Activated T-cell treated with anti-CD3 and anti-CD28 coated beads for 48 hours (primary cell): ENCODE results near the gene HLA-DQA1.
"Not testable (repeated sequence)": the region's sequence is repeated elsewhere in the genome, so short reads cannot be mapped to it uniquely, and the experiment has no call there.

Experiments
- DNase-seq: peaks from one replicate; pipeline ENCODE4 v3.0.0-alpha.2; 2020; ENCODE audit warnings: low read depth

Gene HLA-DQA1

DNA sequence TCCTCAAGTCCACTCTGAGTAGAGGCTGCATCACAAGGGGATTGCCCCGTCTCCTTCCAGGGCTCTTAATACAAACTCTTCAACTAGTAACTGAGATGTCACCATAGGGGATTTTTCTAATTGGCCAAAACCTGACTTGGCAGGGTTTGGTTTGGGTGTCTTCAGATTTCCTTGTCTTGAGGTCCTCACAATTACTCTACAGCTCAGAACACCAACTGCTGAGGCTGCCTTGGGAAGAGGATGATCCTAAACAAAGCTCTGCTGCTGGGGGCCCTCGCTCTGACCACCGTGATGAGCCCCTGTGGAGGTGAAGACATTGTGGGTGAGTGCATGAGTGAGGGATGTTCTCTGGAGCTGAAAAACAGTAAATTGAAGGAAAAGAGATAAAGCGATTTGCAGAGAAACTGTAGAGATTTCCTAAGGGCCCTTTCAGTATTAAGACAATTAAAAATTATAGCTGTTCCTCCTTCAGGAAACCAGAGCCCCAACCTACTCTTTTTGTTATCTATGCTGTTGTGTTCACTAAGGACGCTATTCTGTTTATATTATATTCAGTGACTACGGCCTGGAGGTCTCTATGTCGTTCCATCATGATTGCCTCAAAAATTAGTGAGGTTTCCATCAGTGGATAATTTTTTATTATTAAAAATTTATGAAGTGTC, at the start of gene HLA-DQA1:
HLA-DQA1 (plus strand) TSS at position 188 of the 662 bp plus-strand sequence; CDS start at position 241, 53 bp downstream.
- no peak for DNase-seq

DNA sequence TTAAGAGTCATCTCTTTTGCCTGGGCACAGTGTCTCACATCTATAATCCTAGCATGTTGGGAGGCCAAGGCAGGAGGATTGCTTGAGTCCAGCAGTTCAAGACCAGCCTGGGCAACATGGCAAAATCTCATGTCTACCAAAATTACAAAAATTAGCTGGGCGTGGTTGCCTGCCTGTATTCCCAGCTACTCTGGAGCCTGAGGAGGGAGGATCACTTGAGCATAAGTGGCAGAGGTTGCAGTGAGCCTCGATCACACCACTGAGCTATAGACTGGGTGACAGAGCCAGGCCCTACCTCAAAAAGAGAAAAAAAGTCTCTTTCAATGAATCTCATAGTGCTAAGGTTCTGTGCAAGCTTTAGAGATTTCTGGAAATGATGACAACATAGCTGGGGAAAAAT, 49.0 kb upstream of the HLA-DQA1 start:
- no peak for DNase-seq

DNA sequence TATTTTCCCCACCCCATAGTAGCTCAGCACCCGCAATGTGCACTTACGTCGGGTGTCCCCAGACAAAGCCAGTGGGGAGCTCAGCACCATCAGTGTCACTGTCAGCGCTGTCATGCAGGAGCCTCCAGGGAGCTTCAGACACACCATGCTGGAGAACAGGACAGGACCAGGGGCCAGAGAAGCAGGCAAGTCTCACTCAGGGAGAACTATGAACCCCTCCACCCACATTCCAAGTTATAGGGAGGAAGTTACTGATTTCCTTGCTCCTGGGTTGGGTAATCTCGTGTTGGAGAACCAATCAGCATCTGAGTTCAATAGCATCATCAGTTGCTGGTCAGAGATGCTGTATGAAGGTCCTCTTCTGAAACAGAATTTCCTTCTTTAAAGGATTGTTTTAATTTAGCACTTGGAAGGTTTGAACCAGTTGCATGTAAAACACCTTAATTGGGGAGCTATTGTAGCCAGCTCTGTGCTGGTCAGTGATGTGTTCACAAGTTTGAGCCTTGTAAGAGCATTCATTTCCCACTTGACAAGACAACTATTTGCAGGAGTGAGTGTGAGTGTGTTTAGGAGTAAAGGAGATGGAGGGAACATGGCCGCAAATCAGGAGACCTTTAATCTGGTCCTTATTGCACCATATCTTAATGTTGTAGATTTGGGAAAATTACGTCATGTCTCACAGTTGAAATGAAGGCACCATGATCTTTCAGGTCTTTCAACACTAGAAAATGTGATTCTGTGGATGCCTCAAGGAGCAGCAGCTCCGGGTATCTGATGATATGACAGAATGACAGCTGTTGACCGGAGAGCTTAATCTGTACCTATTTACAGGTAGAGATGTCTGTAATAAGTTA, 47.4 kb upstream of the HLA-DQA1 start, which contains the start of gene HLA-DRB1:
HLA-DRB1 (minus strand) TSS at position 253 of the 854 bp plus-strand sequence; CDS start at position 147, 106 bp downstream.
- DNase-seq: no peak

DNA sequence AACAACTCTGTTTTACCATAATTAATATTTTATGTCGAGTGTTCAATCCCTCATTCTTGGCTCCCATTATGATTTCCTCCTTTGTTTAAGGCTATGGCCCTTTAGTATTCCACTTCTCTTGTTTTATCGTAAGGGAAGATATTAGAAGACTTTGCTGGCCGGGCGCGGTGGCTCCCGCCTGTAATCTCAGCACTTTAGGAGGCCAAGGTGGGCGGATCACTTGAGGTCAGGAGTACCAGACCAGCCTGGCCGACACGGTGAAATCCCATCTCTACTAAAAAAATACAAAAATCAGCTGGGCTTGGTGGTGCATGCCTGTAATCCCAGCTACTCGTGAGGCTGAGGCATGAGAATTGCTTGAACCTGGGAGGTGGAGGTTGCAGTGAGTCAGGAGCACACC, 46.5 kb upstream of the HLA-DQA1 start:
- not testable (repeated sequence) for DNase-seq

DNA sequence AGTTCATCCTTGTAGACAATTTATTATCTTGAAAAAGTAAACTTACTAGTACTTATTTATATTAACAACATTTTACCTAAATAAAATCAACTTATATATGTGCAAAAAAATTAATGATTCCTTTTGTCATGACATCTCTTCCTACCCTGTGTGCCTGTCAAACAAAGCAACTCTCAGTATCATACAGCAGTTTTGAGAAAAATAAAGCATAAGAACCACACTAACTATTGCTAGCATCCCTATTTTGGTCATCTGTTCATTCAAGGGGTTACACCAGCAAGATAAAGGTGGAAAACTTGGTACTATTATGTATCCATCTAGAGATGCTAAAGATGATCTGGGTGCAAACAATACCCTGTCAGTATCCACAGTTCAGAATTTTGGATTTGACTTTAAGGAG, 40.2 kb upstream of the HLA-DQA1 start:
- DNase-seq: no peak

DNA sequence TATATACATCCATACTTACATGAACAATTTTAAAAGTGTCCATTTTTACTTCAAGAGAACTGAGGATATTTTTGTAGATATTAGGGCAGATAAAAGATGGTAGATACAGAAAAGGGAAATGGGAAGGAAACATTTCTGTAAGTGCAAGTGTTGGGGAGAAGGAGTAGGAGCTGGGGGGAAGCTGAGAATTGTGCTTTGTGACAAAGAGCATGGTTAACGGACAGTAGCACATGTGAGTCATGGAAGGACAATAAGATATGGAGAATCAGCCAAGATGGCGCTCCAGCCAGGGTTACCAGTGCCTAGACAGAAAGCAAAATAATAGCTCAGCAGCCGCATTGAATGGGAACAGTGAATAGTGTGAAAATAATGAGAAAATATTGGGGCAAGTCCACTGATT, 34.8 kb upstream of the HLA-DQA1 start:
- DNase-seq: no peak

DNA sequence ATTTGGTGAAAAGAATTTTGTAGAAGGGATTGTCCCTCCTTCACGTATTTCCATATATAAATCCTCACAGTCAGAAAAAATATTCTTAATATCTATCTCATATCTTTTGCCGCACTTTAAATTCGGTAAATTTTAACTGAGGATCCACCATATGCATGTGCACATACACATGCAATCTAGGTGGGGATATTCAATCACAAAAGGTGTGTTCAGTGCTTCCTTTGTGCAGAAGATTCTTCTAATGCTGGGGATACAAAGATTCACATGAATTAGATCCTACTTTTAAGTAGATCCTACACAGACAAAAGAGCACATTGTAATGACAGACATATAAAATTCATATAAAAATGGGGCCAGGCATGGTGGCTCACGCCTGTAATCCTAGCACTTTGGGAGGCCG, 34.0 kb upstream of the HLA-DQA1 start:
- no peak for DNase-seq

DNA sequence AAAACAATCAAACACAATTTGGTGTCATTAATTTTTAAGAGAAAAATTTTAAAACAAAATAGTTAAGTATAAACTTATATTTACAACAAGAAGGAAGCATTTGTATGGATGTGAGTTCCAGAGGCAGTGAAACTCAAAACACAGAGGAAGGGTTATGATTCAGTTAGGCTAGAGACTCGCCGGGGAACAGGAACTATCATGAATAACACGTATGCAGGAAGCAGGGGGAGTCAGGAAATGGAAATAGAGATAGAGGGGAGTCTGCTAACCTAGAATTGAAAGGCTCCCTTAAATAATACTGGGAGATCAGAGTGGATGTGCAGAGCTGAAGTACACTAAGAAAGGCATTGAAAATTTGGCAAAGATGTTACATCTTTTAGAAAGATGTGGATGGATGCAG, 33.3 kb upstream of the HLA-DQA1 start:
- no peak for DNase-seq

DNA sequence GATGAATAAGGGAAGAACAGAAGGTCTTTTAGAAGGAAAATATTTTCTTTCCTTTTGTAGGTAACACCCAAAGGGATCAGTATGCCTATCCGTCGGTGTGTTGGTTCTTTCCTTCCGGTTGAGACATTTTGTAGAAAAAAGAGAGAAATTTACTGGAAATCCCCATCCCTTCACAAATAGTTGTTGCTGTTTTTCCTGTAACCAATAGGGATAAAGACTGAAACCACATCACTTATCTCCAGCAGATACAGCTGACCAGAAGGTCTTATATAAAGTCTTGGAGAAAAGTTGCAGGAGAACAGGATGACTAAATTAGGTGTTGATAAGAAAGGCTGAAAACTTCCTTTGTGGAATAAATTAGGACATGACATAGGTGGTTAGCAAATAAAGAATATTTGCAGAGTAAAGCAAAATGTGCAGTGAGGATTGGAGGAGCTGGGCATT, 32.8 kb upstream of the HLA-DQA1 start:
- DNase-seq: no peak

DNA sequence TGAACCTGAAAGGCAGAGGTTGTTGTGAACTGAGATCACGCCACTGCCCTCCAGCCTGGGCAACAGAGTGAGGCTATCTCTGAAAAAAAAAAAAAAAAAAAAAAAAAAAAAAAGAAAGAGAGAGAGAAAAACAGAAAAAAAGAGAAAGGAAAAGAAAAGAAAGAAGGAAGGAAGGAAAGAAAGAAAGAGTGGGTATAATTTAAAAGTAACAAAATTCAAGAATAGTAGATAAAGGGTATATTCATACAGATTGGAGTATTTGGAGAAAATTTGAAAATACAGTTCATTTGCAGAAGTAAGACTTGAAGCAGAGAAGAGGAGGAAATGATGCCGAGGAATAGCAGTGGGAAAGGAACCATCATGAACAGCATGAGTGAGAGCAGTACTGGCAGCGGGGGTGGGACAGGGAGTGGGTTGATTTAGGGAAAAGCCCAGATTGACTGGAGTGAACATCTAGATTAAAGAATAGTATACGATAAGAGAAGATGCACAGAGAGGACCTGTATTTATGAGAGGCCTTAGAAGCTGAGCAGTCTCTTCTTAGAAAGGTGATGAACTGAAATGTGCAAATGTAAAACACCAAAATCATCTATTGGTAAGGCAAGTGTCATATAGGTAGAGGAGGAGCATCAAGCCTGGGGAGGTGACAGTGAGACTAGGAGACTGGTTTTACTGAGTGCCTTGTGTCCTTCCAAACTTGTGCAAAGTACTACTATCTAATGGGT, 29.8 kb upstream of the HLA-DQA1 start:
- DNase-seq: no peak

DNA sequence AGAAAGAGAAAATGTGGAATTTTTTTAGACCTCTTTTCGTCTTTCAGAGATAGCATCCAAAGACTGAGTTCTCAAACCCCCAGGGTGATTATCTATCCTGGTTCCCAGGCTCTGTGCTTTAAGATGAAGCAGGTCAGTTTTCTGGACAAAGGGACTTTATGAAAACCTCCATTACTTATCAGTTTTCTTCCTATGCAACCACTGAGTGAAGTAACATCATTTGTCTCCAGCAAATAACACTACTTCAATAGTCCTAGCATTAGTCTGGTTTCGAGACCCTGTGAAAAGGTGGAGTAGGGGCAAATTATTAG, 29.3 kb upstream of the HLA-DQA1 start:
- DNase-seq: no peak

DNA sequence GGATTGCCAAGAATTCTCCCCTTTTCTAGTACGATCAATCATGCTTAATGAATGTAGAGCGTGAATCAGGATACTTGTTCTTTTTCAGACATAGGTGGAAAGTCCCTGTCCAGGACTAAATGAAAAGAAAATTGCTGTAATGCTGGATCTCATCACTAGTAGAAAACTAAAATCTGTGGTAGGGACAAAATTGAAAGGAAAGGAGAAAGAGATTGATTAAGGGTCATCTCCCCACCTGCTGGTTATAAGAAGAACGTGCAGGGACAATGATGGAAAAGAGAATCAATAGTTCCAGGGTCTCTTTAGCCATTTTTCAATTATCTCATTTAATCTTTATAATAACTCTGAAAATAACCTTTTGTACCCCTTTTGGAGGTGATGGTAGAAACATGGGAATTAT, 28.8 kb upstream of the HLA-DQA1 start:
- DNase-seq: no peak

DNA sequence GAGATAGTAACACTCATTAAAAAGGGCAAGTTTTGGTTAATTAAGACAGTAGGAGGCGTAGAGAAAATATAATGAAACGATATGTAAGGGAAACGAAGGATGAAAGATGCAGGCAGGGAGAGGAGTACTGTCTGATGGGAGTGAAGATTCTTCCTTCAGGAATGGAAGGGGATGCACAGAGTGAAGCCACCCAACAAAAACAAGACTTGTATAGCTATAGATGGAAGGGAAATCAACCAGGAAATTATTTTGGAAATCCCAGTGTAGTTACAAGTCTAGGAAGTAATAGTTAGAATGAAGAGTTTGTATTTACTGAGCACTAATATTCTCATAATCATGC, 27.8 kb upstream of the HLA-DQA1 start:
- no peak for DNase-seq

DNA sequence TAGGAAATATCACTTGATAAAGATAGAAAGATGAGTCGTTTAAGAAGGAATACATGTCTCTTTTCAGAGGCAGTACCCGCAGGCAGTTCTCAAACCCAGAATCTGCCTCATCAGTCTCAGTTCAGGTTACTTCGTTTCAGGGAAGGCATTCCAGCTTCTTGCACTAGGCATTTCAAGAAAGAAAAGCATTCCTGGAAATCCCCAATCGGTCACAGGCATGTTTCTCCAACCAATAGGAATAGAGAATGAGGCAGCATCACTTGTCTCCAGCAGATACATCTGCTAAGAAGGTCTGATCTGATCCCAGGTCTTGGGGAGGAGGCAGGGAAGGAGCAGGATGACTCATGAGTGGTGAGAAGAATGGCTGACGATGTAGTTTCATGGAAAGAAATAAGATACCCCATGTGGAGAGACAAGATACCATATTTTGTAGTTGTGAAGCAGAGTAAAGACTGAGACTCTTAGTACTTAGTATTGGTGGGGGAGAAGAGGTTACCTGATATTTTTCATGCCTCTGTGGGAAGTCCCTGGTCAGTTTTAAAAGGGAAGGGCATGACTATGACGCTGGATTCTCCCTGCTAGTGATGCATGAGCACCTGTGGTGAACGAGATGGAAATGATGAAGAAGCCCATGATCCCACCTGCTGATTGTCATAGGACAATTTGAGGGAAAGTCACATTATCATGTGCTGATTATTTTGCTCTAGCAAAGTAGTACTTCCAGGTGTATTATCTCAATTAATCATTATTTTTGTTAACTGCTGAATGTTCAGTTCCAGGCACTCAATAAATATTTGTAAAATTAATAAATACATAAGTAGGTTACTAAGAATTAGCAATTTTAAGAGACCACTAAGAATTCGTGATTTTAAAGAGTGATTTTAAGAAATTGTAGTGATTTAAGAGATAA, 27.2 kb upstream of the HLA-DQA1 start:
- DNase-seq: no peak

DNA sequence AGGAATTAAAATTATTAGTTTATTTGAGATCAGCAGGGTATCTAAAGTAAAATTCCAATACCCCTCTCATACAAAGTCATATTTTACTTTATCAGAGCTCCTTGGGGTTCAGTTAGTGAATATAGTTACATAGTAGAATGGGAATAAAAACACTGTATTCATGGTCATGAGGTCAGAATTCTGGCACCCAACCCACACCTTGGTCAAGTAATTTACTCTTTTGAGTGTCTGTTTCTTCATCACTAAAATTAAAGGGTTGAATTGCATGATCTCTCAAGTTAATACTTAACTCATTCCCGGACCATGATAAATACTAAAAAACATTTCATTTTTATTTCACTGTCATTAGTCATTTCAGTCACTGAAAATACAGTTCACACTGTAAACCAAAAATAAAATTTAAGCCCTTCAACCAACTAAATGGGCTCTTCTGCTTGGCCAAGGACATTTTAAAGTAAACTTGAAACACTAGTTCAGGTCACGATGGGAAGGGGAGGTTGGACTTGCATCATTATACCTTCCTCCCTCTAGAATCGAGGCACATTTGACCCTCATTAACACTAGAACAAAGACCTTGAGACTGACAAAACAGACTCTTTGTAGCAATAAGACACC, 26.4 kb upstream of the HLA-DQA1 start:
- no peak for DNase-seq

DNA sequence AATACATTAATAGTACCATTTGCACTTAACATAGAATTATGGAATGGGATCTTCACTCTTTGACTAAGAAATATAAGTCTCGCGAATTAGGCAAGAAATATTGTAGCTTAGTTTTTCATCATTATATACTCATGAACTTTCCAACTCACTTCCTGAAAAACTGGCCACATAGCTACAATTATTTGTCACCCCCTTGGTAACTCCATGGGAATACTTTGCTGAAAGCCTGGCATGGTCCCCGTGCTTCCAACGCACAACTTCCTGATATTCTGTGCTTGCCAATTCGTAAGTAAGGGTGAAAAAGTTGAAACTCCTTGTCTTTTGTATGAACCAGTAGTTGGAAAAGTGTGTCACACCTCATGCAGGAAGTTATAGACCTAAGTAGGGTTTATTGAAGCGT, 23.7 kb upstream of the HLA-DQA1 start:
- DNase-seq: no peak

DNA sequence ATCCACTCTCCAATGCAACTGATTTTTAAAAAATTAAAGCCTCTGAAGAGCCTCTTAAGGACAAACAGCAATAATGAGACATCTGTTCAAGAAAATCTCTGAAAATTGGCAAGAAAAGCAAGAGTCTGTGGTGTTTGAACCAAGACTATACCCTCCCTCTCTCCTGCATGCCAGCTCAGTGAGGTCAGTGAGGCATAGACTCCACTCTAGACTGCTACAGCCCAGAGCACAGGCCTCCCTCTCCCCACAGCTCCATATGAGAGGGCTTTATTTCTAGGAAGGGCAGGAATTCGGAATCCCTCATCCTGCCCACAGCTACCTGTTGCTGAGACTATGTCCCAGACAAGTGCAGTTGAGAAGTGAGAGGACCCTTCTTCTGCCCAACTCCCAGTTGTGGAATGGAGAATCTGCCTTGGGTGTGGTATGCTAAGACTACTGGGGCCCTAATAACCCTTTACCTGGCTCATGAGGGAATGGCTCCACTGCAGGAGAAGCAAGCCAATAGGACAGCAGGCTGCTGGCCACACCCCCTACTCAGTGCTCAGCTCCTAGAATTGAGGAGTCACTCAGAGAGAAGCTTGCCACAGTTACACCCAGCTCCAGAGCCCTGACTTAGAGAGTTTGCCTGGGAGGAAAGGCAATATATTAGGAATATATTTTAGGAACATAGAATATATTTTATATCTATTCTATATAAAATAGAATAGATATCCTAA, 22.7 kb upstream of the HLA-DQA1 start:
- DNase-seq: no peak

DNA sequence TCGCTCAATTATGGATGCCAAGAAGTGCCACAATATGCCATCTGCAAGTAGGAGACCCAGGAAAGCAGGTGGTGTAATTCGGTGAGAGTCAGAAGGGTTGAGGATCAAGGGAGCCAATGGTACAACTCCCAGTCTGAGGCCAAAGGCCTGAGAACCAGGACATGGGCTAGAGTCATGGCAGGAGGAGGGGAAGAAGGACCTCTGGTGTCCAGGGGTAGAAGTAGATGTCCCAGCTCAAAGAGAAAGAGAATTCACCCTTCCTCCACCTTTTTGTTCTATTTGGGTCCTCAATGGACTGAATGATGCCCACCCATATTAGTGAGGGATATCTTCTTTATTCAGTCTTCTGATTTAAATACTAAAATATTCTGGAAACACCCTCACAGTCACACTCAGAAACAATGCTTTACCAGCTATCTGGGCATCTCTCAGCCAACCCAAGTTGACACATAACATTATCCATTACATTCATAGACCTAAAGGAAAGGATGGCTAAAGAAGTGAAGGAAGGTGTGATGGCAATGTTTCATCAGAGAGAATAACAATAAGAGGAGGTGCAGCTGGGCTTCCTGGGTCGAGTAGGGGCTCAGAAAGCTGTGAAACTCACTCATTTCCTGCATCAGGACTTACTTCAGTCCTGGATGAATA, 21.2 kb upstream of the HLA-DQA1 start:
- no peak for DNase-seq

DNA sequence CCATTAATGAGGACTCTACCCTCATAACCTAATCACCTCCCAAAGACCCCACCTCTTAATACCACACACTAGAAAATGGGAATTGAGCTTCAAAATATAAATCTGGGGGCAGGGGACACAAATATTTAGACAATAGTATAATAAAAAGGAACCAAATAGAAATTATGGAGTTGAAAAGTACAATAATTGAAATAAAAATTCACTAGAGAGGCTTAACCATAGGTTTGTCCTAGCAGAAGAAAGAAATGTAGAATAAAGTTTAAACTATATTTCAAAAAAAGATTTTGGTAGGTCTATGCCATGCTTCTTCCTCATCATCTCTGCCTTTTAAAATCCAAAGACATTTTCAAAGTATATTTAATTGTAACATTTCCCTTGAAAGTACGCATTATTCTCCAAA, 19.5 kb upstream of the HLA-DQA1 start:
- no peak for DNase-seq

DNA sequence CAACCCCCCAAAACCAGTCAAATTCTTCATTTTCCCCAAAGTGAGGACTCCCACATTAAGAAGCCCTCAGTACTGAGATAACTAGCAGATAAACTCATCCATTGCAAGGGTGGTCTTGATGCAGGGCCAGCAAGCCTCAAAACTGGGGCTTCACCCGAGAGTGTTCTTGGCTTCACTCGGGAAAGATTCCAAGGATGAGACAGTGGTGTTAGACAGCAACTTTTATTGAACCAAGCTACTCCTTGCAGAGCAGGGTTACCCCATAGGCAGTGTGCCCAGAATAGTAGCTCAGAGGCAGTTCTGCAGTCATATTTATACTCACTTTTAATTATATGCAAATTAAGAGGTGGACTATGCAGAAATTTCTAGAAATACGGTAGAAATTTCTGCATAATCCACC, 15.8 kb upstream of the HLA-DQA1 start:
- no peak for DNase-seq
